PC-3 (cell line): ENCODE results near the gene SAMHD1. TPM values are rescaled to one million over a fixed set of nuclear protein-coding genes. Genes with fewer than 3 reads are reported as not detected.

ENCODE experiments used
- ATAC-seq: fragments of 200-7000 bp; cut with Tn5 transposase; 2 replicates; pipeline ENCODE4 v1.9.1; 2020; ENCODE audit warnings: mild to moderate bottlenecking, moderate library complexity
- BruUV-seq: library from RNA; stranded (reverse); fragments of 400-500 nt; replicated peaks from 2 replicates; lab custom pipeline; 2021; lab: Mats Ljungman, UMichigan
- CTCF ChIA-PET: fragments of 300-600 bp; sonication (Branson Sonifier 250); formaldehyde crosslinking; loops from one replicate; lab custom pipeline; 2022; ENCODE audit warnings: antibody characterized with exemption; lab: Charles Lee
- POLR2A ChIA-PET: fragments of 300-600 bp; sonication (Branson Sonifier 250); formaldehyde crosslinking; loops from one replicate; lab custom pipeline; 2022; ENCODE audit warnings: antibody characterized with exemption; ENCODE audit not compliant: unreplicated experiment; lab: Charles Lee
- DNase-seq: peaks from one replicate; pipeline ENCODE4 v3.0.0-alpha.2; 2015
- H2AFZ ChIP-seq: fragments of 300-600 bp; sonication (generic); 2 replicates; pipeline ENCODE4 v1.6.0; 2016; ENCODE audit warnings: antibody characterized with exemption, low read length
- H3F3A ChIP-seq: fragments of 300-600 bp; sonication (generic); one replicate; pipeline ENCODE4 v1.6.0; 2017; ENCODE audit warnings: antibody characterized with exemption, low read length, control low read depth, mild to moderate bottlenecking; ENCODE audit not compliant: unreplicated experiment
- H3K27ac ChIP-seq: fragments of 300-600 bp; sonication (generic); 2 replicates; pipeline ENCODE4 v1.5.1; 2016; ENCODE audit warnings: mild to moderate bottlenecking, low read length
- H3K27me3 ChIP-seq: fragments of 300-600 bp; sonication (generic); 2 replicates; pipeline ENCODE4 v1.6.1; 2016; ENCODE audit warnings: low read length, mixed read lengths
- H3K36me3 ChIP-seq: fragments of 300-600 bp; sonication (generic); 2 replicates; pipeline ENCODE4 v1.6.1; 2016; ENCODE audit warnings: low read depth, mixed run types, low read length, mixed read lengths
- H3K4me1 ChIP-seq: fragments of 300-600 bp; sonication (generic); 2 replicates; pipeline ENCODE4 v1.5.1; 2016; ENCODE audit warnings: low read length; ENCODE audit not compliant: insufficient read depth
- H3K4me2 ChIP-seq: fragments of 300-600 bp; sonication (generic); 2 replicates; pipeline ENCODE4 v1.6.0; 2016; ENCODE audit warnings: low read length
- H3K4me3 ChIP-seq: fragments of 300-600 bp; sonication (generic); 2 replicates; pipeline ENCODE4 v1.5.1; 2016; ENCODE audit warnings: mild to moderate bottlenecking, low read length, mixed read lengths
- H3K79me2 ChIP-seq: fragments of 300-600 bp; sonication (generic); 2 replicates; pipeline ENCODE4 v1.6.1; 2017; ENCODE audit warnings: low read length, mixed read lengths
- H3K9ac ChIP-seq: fragments of 300-600 bp; sonication (generic); 2 replicates; pipeline ENCODE4 v1.6.0; 2016; ENCODE audit warnings: mild to moderate bottlenecking, low read length
- H3K9me2 ChIP-seq: fragments of 300-600 bp; sonication (generic); replicated peaks from 2 replicates; pipeline ENCODE4 v1.6.1; 2016; ENCODE audit warnings: mixed run types, low read length, mixed read lengths
- H3K9me3 ChIP-seq: fragments of 300-600 bp; sonication (generic); 2 replicates; pipeline ENCODE4 v1.6.1; 2016; ENCODE audit warnings: low read length, mixed read lengths
- H4K20me1 ChIP-seq: fragments of 300-600 bp; sonication (generic); 2 replicates; pipeline ENCODE4 v1.6.1; 2016; ENCODE audit warnings: low read length, mixed read lengths
- EZH2 ChIP-seq: fragments of 300-600 bp; sonication (generic); IDR thresholded peaks from one replicate; pipeline ENCODE4 v1.6.1; 2017; ENCODE audit warnings: antibody characterized with exemption, mild to moderate bottlenecking, low read length; ENCODE audit not compliant: unreplicated experiment
- EZH2phosphoT487 ChIP-seq: fragments of 300-600 bp; sonication (generic); IDR thresholded peaks from 2 replicates; pipeline ENCODE4 v1.6.1; 2018; ENCODE audit warnings: mild to moderate bottlenecking, antibody characterized with exemption, low read length, borderline replicate concordance
- intact Hi-C: fragments of 100-400 bp; cut with micrococcal nuclease; formaldehyde crosslinking; loops from 2 replicates; pipeline ENCODE4 v1.9.0; 2023
- total RNA-seq: library from RNA; depleted of rRNA; stranded (reverse); fragments of >200 nt; gene quantifications from 2 replicates; pipeline ENCODE4 v1.2.3, GENCODE V29; 2014
- TF ChIP-seq, protein P1 (sequence below): fragments of 300-600 bp; sonication (generic); conservative IDR thresholded peaks from 2 replicates; pipeline ENCODE4 v1.5.1; 2017; ENCODE audit warnings: antibody characterized with exemption, low read depth, mild to moderate bottlenecking, low read length

Gene SAMHD1
- total RNA-seq, 1 experiment from 2014 or later: 24.2 TPM

DNA sequence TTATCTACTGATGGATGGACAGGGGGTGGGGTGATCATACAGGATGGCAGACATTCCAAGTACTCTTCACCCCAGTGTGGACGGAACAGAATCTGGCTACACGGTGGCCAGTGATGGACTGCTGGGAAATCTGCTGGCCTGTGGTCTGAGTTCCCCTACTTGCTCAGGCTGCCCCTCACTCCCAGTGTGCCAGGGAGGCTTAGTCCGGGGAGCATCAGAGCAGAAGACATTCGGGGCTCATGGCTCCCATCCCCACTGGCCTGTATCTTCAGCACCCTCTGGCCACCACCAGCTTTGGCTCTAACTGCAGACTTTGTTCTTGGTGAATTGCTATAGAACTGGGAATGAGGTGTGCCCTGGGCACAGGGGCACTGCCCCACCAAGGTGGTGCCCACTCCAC lies 60.3 kb downstream of the SAMHD1 start:
- peaks cover 4% of the 10 kb centered on the region; the same call in 1 of the 2 replicates for H3K4me1 ChIP-seq
- no peaks in the 10 kb centered on the region for H3K9me3 ChIP-seq
- no peaks in the 10 kb centered on the region for H3K9me2 ChIP-seq
- H3K79me2 ChIP-seq: no peaks in the 10 kb centered on the region
- intact Hi-C loops: no loop called here
- no peak for ATAC-seq
- H3K4me3 ChIP-seq: no peak overlapping the region
- no peak overlapping the region for H3K27ac ChIP-seq
- no peak for DNase-seq
- no peak overlapping the region for H3K9ac ChIP-seq
- CTCF ChIA-PET: no interaction called here
- no peak overlapping the region for H2AFZ ChIP-seq
- no peak overlapping the region for H3K4me2 ChIP-seq
- H4K20me1 ChIP-seq: no peaks in the 10 kb centered on the region
- H3K27me3 ChIP-seq: no peaks in the 10 kb centered on the region
- TF ChIP-seq, protein P1, sequence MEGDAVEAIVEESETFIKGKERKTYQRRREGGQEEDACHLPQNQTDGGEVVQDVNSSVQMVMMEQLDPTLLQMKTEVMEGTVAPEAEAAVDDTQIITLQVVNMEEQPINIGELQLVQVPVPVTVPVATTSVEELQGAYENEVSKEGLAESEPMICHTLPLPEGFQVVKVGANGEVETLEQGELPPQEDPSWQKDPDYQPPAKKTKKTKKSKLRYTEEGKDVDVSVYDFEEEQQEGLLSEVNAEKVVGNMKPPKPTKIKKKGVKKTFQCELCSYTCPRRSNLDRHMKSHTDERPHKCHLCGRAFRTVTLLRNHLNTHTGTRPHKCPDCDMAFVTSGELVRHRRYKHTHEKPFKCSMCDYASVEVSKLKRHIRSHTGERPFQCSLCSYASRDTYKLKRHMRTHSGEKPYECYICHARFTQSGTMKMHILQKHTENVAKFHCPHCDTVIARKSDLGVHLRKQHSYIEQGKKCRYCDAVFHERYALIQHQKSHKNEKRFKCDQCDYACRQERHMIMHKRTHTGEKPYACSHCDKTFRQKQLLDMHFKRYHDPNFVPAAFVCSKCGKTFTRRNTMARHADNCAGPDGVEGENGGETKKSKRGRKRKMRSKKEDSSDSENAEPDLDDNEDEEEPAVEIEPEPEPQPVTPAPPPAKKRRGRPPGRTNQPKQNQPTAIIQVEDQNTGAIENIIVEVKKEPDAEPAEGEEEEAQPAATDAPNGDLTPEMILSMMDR: no peak
- no peak for TF ChIP-seq EZH2
- no peak for TF ChIP-seq EZH2phosphoT487
- POLR2A ChIA-PET: no interaction called here
- no peaks in the 10 kb centered on the region for H3F3A ChIP-seq
- no peaks in the 10 kb centered on the region for H3K36me3 ChIP-seq
- BruUV-seq: no TSS peak

DNA sequence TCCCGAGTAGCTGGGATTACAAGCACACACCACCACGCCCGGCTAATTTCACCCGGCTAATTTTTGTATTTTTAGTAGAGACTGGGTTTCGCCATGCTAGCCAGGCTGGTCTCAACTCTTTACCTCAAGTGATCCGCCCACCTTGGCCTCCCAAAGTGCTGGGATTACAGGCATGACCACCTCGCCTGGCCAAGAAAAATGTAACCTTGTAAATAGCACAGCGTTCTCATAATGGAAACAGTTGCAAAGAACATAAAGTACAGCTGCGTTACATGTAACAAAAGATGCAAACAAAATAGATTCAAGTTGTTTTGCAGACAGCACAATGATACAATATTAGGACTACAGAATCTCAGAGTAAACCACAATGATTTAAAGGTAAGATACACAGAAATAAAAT lies 60.9 kb downstream of the SAMHD1 start:
- no peaks in the 10 kb centered on the region for H3F3A ChIP-seq
- no peak overlapping the region for H3K27ac ChIP-seq
- DNase-seq: no peak
- BruUV-seq: no TSS peak
- ATAC-seq: no peak
- no peak overlapping the region for H3K9ac ChIP-seq
- no peak overlapping the region for H2AFZ ChIP-seq
- no peaks in the 10 kb centered on the region for H4K20me1 ChIP-seq
- H3K9me3 ChIP-seq: no peaks in the 10 kb centered on the region
- no peaks in the 10 kb centered on the region for H3K27me3 ChIP-seq
- peaks cover 4% of the 10 kb centered on the region; the same call in 1 of the 2 replicates for H3K4me1 ChIP-seq
- H3K36me3 ChIP-seq: no peaks in the 10 kb centered on the region
- ChIA-PET CTCF (no interaction called here), POLR2A (no interaction called here)
- intact Hi-C loops: no loop called here
- H3K4me2 ChIP-seq: no peak overlapping the region
- TF ChIP-seq, protein P1: no peak
- TF ChIP-seq EZH2 (no peak), EZH2phosphoT487 (no peak)
- no peaks in the 10 kb centered on the region for H3K79me2 ChIP-seq
- H3K9me2 ChIP-seq: no peaks in the 10 kb centered on the region
- H3K4me3 ChIP-seq: no peak overlapping the region

DNA sequence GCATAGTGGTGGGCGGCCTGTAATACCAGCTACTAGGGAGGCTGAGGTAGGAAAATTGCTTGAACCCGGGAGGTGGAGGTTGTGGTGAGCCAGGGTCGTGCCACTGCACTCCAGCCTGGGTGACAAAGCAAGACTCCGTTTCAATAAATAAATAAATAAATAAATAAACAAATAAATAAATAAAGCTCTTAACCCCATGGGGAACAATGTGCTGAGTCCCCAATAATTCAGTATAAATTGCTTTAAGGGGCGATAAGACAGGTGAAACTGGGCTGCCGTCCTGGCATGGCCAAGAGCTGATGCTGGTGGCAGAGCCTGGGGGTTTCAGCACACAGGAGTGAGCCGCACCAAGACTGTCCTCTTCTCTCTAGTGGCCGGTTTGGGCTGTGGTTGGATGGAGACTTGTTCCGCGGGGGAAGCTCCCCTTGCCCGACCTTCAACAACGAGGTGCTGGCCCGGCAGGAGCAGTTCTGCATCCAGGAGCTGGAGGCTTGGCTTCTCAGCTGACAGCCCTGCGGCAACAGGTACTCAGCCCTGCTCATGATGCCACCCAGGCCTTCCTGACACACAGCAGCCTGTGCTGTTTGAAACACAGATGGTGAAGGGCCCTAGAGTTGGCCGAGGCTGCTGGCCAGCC lies 62.5 kb downstream of the SAMHD1 start:
- no peaks in the 10 kb centered on the region for H3K36me3 ChIP-seq
- POLR2A ChIA-PET: no interaction called here
- no peak overlapping the region for H3K27ac ChIP-seq
- DNase-seq: no peak
- TF ChIP-seq EZH2phosphoT487 (no peak), EZH2 (no peak)
- TF ChIP-seq, protein P1: no peak
- no peak overlapping the region for H3K9ac ChIP-seq
- no peak overlapping the region for H2AFZ ChIP-seq
- BruUV-seq: no TSS peak
- intact Hi-C loops: loop anchor here (5.0 kb wide), 1 partner anchor 52 kb away; no protein-coding TSS in a partner anchor
- H3K4me2 ChIP-seq: no peak overlapping the region
- no peaks in the 10 kb centered on the region for H3K27me3 ChIP-seq
- no peaks in the 10 kb centered on the region for H3K9me2 ChIP-seq
- no peaks in the 10 kb centered on the region for H4K20me1 ChIP-seq
- H3F3A ChIP-seq: no peaks in the 10 kb centered on the region
- CTCF ChIA-PET: no interaction called here
- H3K4me1 ChIP-seq: peaks cover 4% of the 10 kb centered on the region; the same call in 1 of the 2 replicates
- no peaks in the 10 kb centered on the region for H3K9me3 ChIP-seq
- no peak for ATAC-seq
- H3K4me3 ChIP-seq: no peak overlapping the region
- H3K79me2 ChIP-seq: no peaks in the 10 kb centered on the region
